HUES48 (cell line): Measurements from ENCODE around the gene DAPL1.

Experiments
- H3K27ac ChIP-seq: one replicate; pipeline ENCODE4 v1.7.0; 2013; ENCODE audit warnings: low read depth, low read length, inconsistent platforms
- H3K27me3 ChIP-seq: 2 replicates; pipeline ENCODE4 v1.6.1; 2013; ENCODE audit warnings: mild to moderate bottlenecking, low read length; ENCODE audit not compliant: control insufficient read depth, insufficient read depth
- H3K36me3 ChIP-seq: 2 replicates; pipeline ENCODE4 v1.6.1; 2013; ENCODE audit warnings: low read length; ENCODE audit not compliant: control insufficient read depth, insufficient read depth
- H3K4me1 ChIP-seq: 2 replicates; pipeline ENCODE4 v1.6.1; 2013; ENCODE audit warnings: mild to moderate bottlenecking, low read length; ENCODE audit not compliant: control insufficient read depth, insufficient read depth
- H3K4me3 ChIP-seq: 2 replicates; pipeline ENCODE4 v1.5.1; 2013; ENCODE audit warnings: mild to moderate bottlenecking, low read depth, low read length
- H3K9ac ChIP-seq: 2 replicates; pipeline ENCODE4 v1.6.1; 2013; ENCODE audit warnings: mild to moderate bottlenecking, low read depth, low read length, moderate library complexity
- H3K9me3 ChIP-seq: 2 replicates; pipeline ENCODE4 v1.6.1; 2013; ENCODE audit warnings: low read length; ENCODE audit not compliant: control insufficient read depth, insufficient read depth

The DAPL1 gene

DNA sequence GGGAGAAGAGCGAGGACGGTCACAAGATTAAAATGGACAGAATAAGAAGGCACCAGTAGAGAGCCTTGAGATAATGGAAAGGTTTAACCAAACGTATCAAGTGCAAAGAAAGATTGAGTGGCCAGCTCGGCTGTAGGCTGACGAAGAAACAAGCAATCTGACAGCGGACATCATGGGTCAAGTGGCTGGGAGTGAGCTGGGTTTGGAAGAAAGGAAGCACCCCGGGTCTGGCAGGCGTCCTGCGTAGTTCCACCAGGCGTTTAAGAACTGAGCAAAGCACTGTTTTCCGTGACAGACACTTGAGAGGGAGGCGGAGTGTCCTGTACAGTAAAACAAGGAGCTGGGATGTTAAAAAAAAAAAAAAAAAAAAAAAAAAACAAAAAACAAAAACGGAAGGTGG is 27.1 kb downstream of the DAPL1 start:
- Histone ChIP-seq H3K9ac (no peak overlapping the region), H3K4me3 (no peak overlapping the region), H3K27me3 (no peaks in the 10 kb centered on the region), H3K4me1 (no peaks in the 10 kb centered on the region), H3K36me3 (no peaks in the 10 kb centered on the region), H3K9me3 (no peaks in the 10 kb centered on the region), H3K27ac (no peak overlapping the region)

DNA sequence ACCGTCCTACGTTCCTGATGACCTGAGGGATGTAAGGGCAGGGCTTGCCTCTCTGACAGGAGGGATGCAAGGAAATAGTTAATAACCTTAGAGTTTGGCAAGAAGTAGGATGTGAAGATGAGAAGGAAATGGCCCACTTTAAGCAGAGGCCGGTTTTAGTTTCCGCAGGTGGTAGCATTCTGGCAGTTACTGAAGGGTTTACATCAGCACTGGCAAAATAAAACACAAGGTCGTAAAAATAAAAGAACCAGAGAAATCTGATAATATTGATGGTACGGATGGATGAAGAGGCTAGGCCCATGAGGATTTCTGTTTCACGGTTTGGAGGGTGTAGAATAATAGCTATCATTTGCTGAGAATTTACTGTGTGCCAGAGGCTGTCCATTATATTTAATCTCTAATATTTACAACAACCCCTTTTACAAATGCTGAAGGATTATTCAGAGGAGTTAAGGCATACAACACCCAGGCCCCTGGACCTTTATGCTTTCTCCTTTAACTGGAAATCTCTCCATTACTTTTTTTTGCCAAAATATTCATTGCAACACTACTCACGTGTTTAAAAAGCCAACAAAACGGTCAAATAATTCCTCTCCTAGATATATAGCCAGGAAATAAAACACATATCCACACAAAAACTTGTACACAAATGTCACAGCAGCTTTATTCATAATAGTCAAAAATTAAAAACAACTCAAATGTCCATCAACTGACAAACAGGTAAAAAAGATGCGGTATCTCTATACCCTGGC is 28.5 kb downstream of the DAPL1 start:
- Histone ChIP-seq H3K36me3 (no peaks in the 10 kb centered on the region), H3K9me3 (no peaks in the 10 kb centered on the region), H3K27me3 (no peaks in the 10 kb centered on the region), H3K4me1 (peaks cover 6% of the 10 kb centered on the region; the same call in 1 of the 2 replicates), H3K27ac (no peak overlapping the region), H3K9ac (no peak overlapping the region), H3K4me3 (no peak overlapping the region)

DNA sequence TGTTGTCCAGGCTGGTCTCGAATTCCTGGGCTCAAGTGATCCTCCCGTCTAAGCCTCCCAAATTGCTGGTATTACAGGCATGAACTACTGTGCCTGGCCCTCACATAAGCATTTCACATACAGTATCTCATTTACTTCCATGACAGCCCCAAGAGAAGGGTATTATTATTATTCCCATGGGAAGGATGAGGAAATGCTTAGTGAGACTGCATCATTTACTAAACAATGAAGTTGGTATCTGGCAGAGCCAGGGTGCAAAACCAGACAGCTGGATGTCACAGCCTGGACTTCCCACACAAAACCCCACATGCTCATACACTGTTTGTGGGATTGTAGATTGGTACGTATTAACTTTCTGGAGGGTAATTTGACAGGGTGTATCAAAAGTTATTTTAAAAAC is 29.9 kb downstream of the DAPL1 start:
- Histone ChIP-seq H3K36me3 (no peaks in the 10 kb centered on the region), H3K4me3 (no peak overlapping the region), H3K9ac (no peak overlapping the region), H3K9me3 (no peaks in the 10 kb centered on the region), H3K27ac (no peak overlapping the region), H3K4me1 (peaks cover 12% of the 10 kb centered on the region), H3K27me3 (no peaks in the 10 kb centered on the region)

DNA sequence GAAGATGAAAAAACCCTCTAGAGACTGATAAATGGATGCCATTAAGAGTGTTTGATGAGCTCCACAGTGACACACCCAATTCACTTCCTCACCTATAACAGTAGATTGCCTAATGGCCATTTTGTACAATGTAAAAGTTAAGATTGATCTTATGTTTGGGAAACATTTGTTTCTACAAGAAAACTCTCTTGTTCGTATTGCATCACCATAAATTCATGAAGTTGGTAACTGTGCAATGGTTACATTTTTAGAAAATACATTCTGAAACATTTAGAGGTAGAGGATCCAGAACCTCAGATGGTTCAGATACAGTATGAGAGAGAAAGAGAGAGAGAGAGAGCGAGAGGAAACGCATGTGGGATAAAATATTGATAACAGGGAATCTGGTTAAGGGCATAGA is 31.8 kb downstream of the DAPL1 start:
- no peak overlapping the region for H3K9ac ChIP-seq
- no peak overlapping the region for H3K27ac ChIP-seq
- no peaks in the 10 kb centered on the region for H3K9me3 ChIP-seq
- H3K27me3 ChIP-seq: no peaks in the 10 kb centered on the region
- H3K4me3 ChIP-seq: no peak overlapping the region
- no peaks in the 10 kb centered on the region for H3K36me3 ChIP-seq
- H3K4me1 ChIP-seq: peaks cover 12% of the 10 kb centered on the region

DNA sequence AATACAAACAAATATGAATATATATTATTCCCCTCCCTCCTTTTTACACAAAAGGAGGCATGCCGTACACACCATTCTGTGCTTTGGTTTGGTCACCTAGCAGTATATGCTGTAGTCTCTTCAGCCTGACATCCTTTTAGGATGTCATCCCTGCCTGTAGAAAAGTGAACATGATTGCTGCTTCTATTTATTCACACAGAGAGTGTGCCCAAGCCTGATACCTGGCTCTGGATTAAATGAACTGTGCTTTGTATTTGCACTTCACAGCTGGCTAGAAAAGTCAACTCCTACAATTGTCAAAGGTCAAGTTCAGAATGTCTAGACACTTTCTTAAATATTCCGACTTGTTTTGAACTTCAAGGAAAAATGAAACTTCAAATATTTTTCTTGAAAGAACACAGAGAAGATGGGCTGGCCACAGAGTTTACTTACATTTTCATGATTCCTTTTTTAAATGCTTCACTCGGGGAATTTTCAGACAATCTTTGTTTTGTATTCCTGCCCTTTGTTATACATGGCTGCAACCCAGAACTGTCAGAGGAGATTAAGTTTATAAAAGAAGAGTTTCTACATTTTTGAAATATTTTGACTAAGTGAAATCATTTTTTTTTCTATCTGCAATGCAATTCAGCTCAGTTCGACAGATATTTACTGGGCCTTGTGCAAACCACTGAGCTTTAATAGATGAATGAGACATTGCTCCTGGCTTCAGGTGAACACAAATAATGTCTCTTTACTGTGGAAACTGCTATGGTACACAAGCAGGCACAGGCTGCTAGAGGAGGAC is 33.5 kb downstream of the DAPL1 start:
- Histone ChIP-seq H3K27ac (no peak overlapping the region), H3K9me3 (no peaks in the 10 kb centered on the region), H3K27me3 (no peaks in the 10 kb centered on the region), H3K36me3 (no peaks in the 10 kb centered on the region), H3K9ac (no peak overlapping the region), H3K4me3 (no peak overlapping the region), H3K4me1 (peaks cover 12% of the 10 kb centered on the region)

DNA sequence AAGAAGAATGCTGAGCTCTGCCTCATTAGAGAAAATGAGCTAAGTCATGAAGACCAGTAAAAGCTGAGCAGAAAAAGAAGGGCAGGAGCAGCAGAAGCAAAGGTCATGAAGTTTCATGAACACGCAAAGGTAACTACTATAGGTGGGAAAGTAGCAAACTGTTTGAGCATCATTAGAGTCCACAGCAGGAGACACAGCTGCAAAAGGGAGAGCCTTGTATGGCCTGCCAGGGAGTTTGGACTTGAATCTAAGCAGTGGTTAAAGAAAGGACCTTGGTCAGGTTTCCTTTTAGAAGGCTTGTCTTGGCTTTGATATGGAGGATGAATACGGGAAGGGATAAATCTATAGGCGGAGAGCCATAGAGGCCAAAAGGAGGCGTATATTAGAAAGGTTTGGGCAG is 34.0 kb downstream of the DAPL1 start:
- H3K4me1 ChIP-seq: peaks cover 12% of the 10 kb centered on the region
- H3K36me3 ChIP-seq: no peaks in the 10 kb centered on the region
- no peaks in the 10 kb centered on the region for H3K9me3 ChIP-seq
- no peaks in the 10 kb centered on the region for H3K27me3 ChIP-seq
- no peak overlapping the region for H3K27ac ChIP-seq
- no peak overlapping the region for H3K4me3 ChIP-seq
- no peak overlapping the region for H3K9ac ChIP-seq

DNA sequence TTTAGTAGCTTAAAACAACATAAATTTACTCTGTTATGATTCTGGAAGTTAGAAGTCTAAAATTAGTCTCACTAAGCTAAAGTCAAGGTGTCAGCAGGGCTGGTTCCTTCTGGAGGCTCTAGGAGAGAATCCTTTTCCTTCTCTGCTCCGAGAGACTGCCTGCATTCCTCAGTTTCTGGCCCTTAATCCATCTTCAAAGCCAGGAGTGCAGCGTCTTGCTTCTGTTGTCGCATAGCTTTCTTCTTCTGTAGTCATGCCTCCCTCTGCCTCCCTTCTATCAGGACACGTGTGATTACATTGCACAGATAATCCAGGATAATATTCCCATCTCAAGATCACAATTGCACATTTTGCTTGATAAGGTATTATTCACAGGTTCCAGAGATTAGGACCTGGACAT is 35.1 kb downstream of the DAPL1 start:
- no peaks in the 10 kb centered on the region for H3K27me3 ChIP-seq
- H3K4me1 ChIP-seq: peaks cover 12% of the 10 kb centered on the region
- no peaks in the 10 kb centered on the region for H3K36me3 ChIP-seq
- no peak overlapping the region for H3K27ac ChIP-seq
- H3K4me3 ChIP-seq: no peak overlapping the region
- no peaks in the 10 kb centered on the region for H3K9me3 ChIP-seq
- no peak overlapping the region for H3K9ac ChIP-seq

DNA sequence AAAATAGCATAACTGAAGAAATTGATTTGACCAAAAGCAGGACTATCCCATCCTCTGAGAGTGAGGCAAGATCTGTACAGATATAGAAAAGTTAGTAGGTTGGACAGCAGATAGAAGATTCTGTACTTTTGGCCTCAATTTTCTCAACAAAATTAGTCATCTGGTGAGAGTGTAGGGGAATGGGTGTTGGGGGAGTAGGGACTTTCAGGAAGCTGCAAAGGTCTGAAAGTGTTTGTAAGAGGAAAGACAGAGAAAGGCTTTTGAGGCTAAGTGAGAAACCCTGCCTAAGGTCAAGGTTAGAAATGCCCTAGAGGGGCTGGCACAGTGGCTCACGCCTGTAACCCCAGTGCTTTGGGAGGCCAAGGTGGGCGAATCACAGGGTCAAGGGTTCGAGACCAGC is 40.3 kb downstream of the DAPL1 start:
- Histone ChIP-seq H3K4me3 (no peak overlapping the region), H3K9ac (no peak overlapping the region), H3K36me3 (no peaks in the 10 kb centered on the region), H3K27ac (no peak overlapping the region), H3K9me3 (no peaks in the 10 kb centered on the region), H3K27me3 (no peaks in the 10 kb centered on the region), H3K4me1 (no peaks in the 10 kb centered on the region)

DNA sequence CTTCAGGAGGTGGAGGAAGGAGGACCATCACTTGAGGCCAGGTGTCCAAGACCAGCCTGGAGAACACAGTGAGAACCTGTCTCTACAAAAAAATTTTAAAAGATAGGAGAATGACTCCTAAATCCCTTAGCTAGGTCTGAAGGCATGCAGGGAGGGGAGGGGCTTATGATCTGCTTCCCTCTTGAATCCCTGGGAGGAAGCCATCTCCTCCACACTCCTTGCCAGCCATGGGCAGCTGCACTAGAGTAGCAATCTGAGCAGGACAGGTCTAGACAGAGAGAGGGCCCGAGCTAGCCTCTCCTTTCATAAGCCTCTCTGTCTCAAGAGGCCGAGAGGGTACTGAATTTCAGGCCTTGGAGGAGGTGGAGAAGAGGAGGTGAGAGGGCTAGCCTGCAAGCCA is 42.5 kb downstream of the DAPL1 start:
- no peak overlapping the region for H3K9ac ChIP-seq
- no peaks in the 10 kb centered on the region for H3K27me3 ChIP-seq
- no peaks in the 10 kb centered on the region for H3K9me3 ChIP-seq
- no peaks in the 10 kb centered on the region for H3K36me3 ChIP-seq
- no peaks in the 10 kb centered on the region for H3K4me1 ChIP-seq
- H3K27ac ChIP-seq: no peak overlapping the region
- H3K4me3 ChIP-seq: no peak overlapping the region

DNA sequence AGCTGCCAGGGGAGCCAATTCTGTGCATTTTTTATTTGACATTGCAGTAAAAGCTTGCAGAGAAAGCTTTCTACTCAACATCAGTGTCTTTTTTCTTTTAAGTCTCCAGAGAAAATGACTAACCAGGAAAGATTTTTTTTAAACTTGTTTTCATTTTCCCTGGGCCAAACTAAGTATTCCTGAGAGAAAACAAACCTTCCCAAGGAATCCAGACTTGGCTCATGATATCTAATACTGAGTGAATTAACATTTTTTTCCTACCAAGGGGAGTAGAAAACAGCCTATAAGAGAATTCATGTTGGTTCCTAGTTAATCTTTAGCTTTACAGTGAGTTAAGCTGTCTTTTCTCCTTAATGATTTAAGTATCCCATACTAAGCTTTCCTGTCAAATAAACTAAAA is 46.7 kb downstream of the DAPL1 start:
- no peak overlapping the region for H3K9ac ChIP-seq
- H3K27me3 ChIP-seq: no peaks in the 10 kb centered on the region
- no peak overlapping the region for H3K27ac ChIP-seq
- H3K4me1 ChIP-seq: peaks cover 9% of the 10 kb centered on the region
- H3K36me3 ChIP-seq: no peaks in the 10 kb centered on the region
- no peak overlapping the region for H3K4me3 ChIP-seq
- H3K9me3 ChIP-seq: no peaks in the 10 kb centered on the region

DNA sequence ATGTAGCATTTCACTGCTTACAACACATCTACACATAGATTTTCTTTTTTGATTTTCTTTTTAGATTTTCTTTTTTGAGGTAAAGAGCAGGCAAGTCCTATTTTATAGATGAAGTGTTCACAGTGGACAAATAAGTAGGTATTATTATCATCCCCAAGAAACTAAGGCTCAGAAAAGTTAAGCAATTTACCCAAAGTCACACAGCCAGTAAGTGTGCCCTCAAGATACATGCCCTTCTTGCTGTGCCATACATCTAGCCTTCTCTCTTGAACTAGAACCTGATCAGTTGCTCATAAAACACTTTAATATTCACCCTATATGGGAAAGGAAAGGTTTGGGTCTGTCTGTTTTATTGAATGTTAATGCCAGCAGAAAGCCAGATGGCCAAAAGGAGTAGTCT is 50.3 kb downstream of the DAPL1 start:
- Histone ChIP-seq H3K4me1 (peaks cover 9% of the 10 kb centered on the region), H3K27me3 (no peaks in the 10 kb centered on the region), H3K27ac (no peak overlapping the region), H3K4me3 (no peak overlapping the region), H3K9me3 (no peaks in the 10 kb centered on the region), H3K36me3 (no peaks in the 10 kb centered on the region), H3K9ac (no peak overlapping the region)
